NCI-H345 treated with DMSO at 0.1 percent for 48 hours (cell line): ENCODE measurements around the gene POLR1A.

Source experiments
- DNase-seq: peaks from one replicate; lab custom pipeline; 2025; ENCODE audit not compliant: unreplicated experiment; lab: John Stamatoyannopoulos, UW

POLR1A gene

DNA sequence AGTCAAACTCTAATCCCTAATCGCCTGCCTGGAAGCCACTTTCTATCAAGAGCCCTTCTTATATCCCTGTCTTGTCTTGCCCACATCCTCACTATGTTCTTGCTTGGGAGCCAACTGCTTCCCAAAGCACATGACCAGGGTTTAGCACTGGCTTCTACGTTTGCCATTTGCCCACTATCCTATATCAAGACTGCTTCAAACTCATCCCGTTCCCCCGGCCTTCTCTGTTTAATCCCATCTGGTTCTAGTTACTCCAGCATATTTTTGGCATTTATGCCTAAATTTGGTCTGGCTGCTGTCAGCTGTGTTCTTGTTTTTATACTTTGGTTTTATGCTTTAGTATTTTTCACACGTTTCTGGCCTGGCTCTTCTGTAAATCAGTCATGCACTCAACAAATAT, 40.2 kb downstream of the POLR1A start:
- no peak for DNase-seq

DNA sequence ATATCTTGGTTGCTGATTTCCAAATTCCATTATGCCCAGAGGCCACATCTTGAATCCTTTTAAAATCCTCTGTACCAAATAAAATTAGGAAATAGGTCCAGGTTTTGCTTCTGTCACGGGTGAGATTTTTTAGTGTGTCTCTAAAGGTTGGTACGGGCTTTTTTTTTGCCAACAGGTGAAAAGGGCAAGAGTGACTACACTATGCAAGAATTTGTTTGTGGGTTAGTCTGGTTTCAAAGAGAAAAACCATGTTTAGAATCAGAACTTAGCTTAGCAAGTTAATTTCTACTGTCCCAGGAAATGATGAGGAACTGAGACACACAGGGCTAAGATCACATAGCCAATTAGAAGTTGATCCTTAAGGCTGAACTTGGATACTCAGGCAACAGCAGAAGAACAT, 41.7 kb downstream of the POLR1A start:
- no peak for DNase-seq

DNA sequence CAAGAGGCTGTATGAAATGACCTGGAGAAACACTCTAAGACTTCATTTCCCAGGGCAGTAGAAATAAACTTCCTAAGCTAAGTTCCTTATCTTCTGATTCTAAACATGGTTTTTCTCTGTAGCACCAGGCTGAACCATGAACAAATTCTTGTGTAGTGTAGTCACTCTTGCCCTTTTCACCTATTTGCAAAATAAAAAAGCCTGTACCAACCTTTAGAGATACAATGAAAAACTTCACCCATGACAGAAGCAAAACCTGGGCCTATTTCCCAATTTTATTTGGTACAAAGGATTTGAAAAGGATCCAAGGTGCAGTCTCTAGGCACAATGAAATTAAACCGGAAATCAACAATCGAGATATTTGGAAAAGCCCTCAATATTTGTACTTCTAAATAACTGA, 43.6 kb downstream of the POLR1A start:
- DNase-seq: no peak

DNA sequence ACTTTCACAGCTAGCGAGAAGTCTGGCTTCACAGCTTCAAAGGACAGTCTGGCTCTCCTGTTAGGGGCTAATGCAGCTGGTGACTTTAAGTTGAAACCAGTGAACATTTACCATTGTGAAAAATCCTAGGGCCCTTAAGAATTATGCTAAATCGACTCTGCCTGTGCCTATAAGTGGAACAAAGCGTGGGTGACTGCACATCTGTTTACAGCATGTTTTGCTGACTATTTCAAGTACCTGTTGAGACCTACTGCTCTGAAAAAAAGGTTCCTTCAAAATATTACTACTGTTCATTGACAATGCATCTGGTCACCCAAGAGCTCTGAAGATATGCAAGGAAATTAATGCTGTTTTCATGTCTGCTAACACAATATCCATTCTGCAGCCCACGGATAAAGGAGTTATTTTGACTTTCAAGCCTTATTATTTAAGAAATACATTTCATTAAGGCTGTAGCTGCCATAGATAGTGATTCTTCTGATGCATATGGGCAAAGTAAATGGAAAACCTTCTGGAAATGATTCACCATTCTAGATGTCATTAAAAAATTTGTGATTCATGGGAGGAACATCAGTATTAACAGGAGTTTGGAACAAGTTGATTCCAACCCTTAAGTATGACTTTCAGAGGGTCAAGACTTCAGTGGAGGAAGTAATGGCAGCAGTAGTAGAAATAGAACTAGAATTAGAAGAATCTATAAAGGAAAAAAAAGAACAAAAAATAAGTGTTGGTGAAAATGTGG, 48.9 kb downstream of the POLR1A start:
- DNase-seq: no peak

DNA sequence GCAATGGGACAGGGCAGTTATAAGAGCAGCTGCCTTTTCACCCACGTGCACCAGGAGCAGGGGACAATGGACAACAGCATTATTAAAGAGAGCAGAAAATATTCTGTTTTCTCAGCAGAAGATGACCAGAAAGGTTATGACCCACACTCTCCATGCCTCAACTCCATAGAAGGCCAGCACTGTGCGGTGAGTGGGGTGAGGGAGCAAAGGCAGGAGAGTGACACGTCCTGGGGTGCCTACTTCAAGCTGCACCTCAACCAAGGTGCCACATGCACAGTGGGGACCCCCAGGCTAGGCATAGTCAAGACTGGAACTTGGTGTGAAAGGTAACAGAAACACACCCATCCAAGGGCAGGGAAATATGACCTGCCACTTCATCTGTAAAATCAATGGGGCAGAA, 50.4 kb downstream of the POLR1A start:
- no peak for DNase-seq

DNA sequence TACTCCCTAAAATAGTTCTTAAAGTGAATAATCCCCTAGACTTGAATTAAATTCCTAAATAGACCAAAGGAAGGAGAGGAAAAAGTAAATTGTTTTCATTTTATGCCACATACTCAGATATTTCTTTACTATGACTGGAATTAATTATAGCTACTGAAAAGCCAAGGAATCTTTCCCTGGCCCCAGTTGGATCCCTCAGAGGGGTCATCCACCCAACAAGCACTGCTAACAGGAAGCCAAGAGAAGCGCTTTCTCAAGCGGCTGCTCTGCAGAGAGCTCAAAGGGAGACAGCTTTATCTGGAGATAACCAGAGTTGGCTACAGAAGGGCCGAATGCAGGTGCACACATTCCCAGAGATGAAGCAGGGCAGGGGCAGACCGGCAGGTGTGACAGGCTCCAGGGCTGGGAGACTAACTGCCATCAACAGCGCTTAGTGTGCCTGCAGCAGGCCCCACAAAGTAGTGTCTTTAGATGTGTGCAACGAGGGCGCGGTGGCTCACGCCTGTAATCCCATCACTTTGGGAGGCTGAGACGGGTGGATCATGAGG, 51.1 kb downstream of the POLR1A start:
- DNase-seq: no peak

DNA sequence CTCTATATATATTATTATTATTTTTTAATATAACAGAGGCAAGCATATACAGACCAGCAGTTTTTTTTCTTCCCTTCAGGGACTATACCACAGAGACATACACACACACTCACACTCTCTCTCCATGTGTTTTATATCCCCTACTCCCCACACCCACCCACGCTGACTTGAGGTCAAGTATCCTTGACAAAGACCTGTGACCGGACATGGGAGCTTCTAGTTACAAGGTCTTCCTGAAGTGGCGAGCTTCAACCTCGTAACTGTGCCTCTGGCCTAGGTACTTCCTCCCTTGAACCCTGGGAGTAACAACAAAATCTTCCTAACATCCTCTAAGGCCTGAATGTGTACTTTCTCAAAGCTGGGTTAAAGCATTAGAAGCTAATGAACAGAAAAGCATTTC, 52.5 kb downstream of the POLR1A start:
- no peak for DNase-seq

DNA sequence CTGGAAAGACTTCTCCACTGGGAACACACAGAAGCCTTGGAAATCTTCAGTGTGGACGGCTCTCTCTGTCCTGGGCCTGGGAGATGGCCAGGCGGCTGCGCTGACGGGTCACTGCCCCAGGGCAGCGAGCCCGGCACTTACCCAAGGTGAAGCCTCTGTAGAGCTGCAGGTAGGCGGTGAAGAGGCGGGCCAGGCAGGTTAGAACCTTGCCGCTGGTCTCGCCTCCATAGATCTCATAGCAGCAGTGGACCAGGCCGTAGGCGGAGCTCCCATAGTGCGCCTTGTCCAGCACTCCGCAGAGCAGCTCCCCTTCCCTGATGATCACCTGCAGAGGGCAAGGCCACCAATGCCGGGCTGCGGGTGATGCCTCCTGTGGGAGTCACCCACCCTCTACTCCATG, 53.0 kb downstream of the POLR1A start:
- DNase-seq: no peak

DNA sequence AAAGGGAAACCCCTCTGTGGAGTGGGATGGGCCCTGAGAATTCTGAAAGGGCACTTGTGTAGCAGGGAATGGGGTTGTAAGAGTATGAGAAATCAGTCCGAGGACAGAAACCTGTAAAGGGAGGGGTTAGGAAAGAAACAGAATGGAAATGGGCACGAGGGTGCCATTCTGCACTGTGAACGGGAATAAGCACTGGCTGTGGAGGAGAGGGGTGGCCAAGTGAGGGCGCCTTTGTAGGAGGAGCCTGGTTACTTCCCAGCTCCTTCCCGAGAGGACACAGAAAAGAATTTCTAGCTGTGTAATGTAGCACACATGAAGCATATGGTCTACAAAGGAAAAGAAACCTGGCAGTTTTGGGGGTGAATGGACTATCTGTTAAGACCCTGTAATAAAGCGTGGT, 53.4 kb downstream of the POLR1A start:
- no peak for DNase-seq

DNA sequence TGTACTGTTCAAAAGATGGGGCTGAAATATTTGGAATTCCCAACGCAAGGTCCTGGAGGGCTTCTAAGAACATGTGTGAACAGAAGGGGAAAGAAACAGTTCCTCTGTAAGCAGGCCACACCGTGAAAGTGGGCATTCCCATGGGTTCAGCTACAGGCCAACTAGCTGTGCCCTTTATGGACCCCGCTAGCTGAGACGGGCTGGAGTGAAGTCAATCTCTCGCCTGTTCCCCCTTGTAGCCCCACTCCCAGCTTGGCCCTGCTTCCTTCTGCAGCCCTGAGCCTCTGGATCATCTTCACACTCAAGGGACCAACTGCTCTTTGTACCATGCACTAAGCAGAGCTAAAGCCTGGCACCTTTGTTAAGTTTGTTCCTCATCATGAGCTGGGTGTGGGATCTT, 55.4 kb downstream of the POLR1A start:
- DNase-seq: no peak

DNA sequence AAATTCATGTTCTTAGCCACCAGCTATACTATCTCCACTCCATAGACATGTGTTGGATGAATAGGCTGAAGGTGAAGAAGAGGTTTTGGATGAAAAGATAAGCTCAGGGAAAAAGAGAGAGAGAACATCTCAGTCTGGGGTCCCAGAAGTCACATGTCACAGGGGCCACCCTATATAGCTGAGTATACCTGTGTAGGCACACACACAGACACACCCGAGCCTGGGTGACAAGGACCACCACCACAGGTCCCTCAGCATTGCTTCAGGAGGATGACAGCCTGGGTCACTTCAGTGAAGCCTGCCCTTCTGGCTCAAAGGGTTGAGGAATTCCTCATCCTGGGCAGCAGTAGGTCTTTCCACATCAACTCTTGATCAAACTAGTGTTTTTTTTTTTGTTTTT, 56.2 kb downstream of the POLR1A start:
- no peak for DNase-seq

DNA sequence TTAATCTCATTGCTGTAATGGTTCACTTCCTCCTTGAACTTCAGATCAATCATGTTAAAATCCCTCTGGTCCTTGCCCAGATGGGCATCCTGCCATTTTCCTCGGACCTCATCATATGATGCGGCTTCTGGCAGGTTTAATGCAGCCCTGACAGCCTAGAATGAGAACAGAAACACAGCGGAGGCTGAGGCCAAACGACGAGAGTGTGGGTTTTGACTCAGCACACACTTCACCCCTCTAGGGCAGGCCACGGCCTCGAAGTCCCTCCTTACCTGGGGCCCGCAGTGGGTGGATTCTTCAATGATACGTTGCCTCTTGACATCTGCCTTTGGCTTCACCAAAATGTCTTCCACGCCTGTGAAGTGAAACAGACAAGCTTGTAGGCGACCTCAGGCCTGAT, 56.8 kb downstream of the POLR1A start:
- DNase-seq: no peak

DNA sequence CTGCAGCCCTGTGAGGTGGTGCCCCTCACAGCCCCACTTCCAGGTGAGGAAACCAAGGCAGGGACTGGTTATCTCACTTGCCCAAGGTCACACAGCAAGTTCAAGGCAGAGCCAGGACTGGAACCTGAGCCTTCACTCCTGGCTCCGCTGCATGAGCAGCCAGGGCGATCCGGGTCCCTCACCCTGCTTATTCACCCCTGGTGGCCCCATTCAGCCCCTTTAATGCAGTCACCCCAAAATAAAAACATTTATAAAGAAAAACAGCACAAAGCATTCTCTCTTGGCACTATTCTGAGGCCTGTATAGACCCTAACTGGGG, 57.3 kb downstream of the POLR1A start:
- no peak for DNase-seq

DNA sequence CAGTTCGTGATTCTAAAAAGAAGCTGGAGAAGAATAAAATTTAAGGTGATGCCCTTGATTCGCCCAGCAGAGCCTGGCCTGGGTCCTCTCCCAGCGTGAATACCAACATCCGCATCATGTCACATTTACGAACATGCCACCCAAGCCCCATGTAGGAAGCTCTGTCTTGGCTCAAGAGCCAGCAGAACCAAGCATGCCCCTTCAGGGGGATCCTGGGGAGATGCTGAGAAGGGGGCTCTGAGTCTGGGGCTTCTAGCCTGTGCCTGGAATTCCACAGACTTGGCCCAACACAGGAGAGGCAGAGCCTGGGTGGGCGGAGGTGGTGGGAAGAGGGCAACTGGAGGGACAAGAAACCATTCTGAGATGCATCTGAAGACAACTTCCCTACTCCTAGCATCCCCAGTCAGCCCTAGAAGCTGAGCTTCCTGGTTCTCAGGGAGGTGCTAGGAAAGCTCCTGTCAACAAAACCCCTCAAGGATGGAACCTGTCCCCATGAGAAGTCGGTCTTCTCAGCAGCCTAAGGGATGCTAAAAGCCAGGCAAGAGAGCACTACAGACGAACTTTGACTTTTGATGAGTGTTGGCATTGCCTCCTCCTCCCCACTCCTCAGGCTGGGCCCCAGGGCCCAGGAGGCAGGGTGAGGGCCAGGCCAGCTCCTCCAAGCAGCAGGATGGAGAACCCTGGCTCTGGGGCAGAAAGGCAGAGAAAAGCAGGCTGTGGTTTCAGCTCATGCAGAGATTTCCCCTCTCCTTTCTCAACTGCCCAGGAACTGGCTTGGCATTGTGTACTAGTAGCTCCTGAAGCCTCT, 57.9 kb downstream of the POLR1A start:
- no peak for DNase-seq

DNA sequence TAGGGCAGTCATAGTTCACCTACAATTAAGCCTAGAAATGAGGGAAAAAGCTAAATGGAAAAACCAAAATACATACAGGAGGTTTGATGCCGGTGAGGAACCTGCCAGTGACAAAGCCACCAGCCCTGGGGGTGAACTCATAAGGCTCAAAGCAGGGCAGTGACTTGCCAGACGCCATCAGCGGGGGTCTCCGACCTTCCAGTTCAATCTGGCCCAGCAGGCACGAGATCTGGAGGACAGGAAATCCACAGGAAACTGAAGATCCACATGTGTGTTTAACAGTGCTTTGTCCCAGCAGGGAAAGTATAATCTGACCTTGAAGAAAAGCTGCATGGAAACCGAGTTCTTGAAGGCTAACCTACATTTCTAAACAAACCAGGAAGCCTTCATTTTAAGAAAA, 60.1 kb downstream of the POLR1A start:
- no peak for DNase-seq

DNA sequence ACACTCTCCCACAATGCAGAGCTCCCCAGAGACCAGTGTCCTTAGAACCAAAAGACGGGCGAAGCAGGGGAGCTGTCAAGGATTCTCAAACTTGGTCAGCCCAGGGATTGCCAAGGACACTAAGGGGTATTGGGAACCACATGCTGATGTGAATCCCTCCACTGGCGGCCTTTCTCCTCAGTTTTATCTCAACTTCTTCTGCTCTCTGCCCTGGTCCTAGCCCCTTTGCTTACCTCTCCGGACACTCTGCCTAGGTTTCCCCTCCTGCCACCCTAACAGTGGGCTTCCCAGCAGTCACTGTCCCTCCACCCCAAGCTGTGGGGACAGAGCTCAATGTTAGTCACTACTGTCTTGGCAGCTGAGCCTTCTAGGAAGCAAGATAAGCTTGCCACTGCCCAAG, 61.1 kb downstream of the POLR1A start:
- no peak for DNase-seq

DNA sequence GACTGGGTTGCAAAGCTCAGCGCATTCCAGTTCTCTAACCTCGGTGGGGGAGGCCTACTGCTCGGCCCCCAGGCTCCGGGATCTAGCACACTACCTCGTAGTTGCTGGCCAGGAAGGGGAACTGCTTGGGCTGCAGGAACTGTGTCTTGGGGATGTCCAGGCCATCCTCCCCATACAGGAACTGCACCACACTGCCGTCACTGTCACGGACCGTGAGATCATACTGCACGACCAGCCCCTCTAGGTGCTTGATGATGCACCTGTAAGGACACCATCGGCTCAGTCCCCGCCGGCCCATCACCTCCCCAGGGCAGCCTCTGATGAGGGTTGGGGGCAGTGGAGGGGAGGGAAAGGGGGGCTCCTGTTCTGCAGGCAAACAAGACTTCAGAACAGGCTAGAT, 61.6 kb downstream of the POLR1A start:
- DNase-seq: no peak

DNA sequence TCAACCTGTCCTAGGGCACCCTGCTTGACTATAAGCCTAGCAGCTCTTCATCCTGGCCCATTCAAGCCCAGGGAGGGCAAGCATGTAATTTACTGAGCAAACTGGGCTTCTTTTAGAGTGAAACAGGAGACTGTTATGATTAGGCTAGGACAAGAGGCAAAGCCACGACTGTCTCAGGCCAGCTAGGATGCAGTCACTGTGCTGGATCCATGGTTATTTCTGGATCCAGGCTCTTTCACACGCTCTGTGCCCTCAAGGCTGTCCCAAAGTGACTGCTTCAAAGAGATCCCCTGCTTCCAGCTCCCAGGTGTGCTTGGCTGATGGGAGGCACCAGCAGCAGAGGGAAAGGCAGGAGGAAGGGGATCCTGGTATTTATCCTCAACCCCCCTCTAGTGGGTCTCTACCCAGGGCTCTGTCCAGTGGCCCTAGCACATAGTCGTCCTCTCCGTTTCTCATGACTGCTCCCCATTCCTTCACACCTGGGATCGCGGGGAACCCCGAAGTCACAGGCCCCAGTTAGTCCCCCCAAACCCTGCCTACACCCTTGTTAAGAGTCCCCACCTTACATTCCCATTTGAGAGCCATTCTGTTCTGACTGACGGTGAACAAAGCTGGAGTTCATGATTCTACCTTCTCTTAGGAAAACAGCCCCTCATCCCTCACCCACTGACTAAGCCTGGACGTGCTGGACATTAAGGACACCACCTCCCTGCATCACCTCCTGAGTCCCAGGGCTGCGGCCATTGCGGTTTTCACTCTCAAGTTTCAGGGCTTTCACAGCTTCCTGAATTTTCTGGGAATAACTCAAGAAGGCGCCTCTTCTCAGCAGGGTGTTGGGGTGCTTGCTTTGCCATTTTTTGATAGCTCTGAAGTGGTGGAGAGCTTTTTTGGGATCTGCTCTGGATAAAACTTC, 63.2 kb downstream of the POLR1A start:
- DNase-seq: no peak

DNA sequence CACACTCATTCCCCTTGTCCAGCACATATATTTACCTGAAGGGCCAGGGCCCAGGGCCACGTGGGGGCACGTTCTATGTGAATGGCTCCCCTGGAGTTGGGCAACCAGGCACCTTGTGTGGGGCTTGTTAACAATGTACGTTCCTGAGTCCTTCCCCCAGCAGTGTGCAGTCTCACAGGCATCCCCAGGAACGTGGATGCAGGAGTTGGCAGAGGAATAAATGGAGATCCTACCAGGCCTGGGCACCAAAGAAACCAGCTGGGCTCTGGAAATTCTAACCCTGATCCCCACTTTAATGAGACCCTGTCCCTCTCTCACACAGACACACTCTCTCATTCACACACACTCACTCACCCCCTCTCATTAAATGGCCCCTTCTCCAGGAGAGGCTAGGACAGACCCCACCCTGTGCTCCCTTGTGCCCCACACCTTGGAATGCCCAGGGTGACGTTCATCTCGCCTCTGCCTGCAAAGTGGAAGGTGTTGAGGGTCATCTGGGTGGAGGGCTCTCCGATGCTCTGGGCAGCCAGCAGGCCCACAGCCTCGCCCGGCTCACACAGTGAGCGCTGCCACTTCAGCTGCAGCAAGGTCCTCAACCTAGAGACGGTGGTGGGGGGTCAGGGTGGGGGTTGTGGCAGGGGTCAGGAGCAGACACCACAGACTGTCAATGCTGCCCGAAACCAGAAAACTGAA, 65.6 kb downstream of the POLR1A start:
- no peak for DNase-seq

DNA sequence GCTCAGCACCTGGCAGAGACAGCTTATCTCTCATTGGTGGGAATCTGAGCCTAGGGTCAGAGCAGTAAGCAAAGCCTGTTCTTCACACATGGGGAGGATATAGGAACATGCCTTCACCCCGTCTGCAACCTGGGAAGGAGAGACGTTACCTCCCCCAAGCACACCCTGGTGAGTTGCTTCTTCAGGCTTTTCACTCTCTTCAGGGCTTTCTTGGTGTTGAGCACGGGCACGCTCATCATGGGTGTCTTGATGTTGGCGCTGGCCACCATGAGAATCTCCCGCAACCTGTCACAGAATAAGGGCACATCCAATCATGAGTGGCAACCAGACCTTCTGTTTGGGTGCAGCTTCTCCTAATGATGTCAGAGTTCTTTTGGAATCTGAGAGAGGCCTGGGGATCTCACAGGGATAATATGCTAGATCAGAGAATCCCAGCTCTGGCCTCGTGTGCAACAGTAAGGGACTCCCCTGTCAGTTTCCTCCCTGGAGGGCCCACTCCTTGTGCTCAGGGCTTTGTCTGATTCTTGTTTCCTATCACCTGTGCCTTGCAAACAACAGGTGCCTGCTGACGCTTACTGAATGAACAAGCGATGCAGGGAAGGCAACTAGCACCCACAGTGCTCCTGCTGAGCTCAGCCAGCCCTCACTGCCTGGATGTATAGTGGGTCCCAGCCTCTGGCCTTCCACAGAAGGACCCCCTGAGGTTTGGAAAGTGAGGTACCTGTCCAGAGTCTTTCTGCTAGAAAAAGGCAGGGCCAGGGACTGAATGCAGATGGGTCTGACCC, 66.3 kb downstream of the POLR1A start:
- no peak for DNase-seq
